Transverse colon (tissue), 4 donors: ENCODE measurements around the gene LRCH3.

ENCODE experiments used
- EP300 ChIP-seq: sonication (generic); formaldehyde crosslinking; IDR thresholded peaks from one replicate; pipeline ENCODE4 v1.6.1; 2017; ENCODE audit warnings: antibody characterized with exemption, low read depth
- POLR2AphosphoS5 ChIP-seq, 3 donors: sonication (generic); formaldehyde crosslinking; IDR thresholded peaks; one replicate each; pipeline ENCODE4 v1.6.1; 2016; ENCODE audit warnings: antibody characterized with exemption in 3 of 3
- TF ChIP-seq, protein P1 (sequence below), 5 experiments: fragments of 200-600 bp in 3 of 5; fragments of 450-650 bp in 2 of 5; sonication (generic) in 3 of 5; IDR thresholded peaks; 1 replicate in 2 of 5; 2 replicates in 3 of 5; pipeline ENCODE4 v1.5.1; 2016 to 2017; ENCODE audit warnings: antibody characterized with exemption in 5 of 5, inconsistent platforms in 3 of 5, mild to moderate bottlenecking in 2 of 5, moderate library complexity in 1 of 5

- TF ChIP-seq POLR2AphosphoS5 (IDR thresholded peaks at IDR 0.05), result peak in 2 of 3 donors; percentile 81 to 86
- TF ChIP-seq, protein P1, sequence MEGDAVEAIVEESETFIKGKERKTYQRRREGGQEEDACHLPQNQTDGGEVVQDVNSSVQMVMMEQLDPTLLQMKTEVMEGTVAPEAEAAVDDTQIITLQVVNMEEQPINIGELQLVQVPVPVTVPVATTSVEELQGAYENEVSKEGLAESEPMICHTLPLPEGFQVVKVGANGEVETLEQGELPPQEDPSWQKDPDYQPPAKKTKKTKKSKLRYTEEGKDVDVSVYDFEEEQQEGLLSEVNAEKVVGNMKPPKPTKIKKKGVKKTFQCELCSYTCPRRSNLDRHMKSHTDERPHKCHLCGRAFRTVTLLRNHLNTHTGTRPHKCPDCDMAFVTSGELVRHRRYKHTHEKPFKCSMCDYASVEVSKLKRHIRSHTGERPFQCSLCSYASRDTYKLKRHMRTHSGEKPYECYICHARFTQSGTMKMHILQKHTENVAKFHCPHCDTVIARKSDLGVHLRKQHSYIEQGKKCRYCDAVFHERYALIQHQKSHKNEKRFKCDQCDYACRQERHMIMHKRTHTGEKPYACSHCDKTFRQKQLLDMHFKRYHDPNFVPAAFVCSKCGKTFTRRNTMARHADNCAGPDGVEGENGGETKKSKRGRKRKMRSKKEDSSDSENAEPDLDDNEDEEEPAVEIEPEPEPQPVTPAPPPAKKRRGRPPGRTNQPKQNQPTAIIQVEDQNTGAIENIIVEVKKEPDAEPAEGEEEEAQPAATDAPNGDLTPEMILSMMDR (IDR thresholded peaks at IDR 0.05), result peak; percentile 21 to 47 (median 43)
- TF ChIP-seq EP300, result no peak
Observed at GRCh38 chr3:197749601-197750395, 41.3 kb upstream of the LRCH3 start, which contains the start of gene FYTTD1.
